Keratinocyte (primary cell): ENCODE measurements around the gene IP6K2. TPM values are rescaled to one million over a fixed set of nuclear protein-coding genes. Genes with fewer than 3 reads are reported as not detected.

Experiments used
- DNase-seq: peaks from one replicate; pipeline ENCODE4 v3.0.0-alpha.2; 2011; ENCODE audit warnings: low read depth, missing footprints, low spot score
- FAIRE-seq: peaks from 2 replicates; lab custom pipeline; 2011; peaks lifted over from hg19 to GRCh38; lab: Jason Lieb, UNC
- H2AFZ ChIP-seq: 2 replicates; pipeline ENCODE4 v1.6.0; 2012; ENCODE audit warnings: low read length, control low read depth, inconsistent platforms; ENCODE audit not compliant: control insufficient read depth
- H3K27ac ChIP-seq: 2 replicates; pipeline ENCODE4 v1.5.1; 2011; ENCODE audit warnings: low read length; ENCODE audit not compliant: control insufficient read depth, insufficient read depth
- H3K27me3 ChIP-seq: 3 replicates; pipeline ENCODE4 v1.6.0; 2011; ENCODE audit warnings: low read length; ENCODE audit not compliant: control insufficient read depth, insufficient read depth; ENCODE audit errors: extremely low read depth
- H3K36me3 ChIP-seq, 2 experiments: 2 replicates in 1 of 2; 3 replicates in 1 of 2; pipeline ENCODE4 v1.5.1; 2011; ENCODE audit warnings: low read length in 2 of 2, mild to moderate bottlenecking in 1 of 2; ENCODE audit not compliant: control insufficient read depth in 2 of 2, insufficient read depth in 2 of 2; ENCODE audit errors: extremely low read depth in 1 of 2
- H3K4me1 ChIP-seq: 3 replicates; pipeline ENCODE4 v1.5.1; 2011; ENCODE audit warnings: low read length; ENCODE audit not compliant: control insufficient read depth, insufficient read depth; ENCODE audit errors: extremely low read depth
- H3K4me2 ChIP-seq: 3 replicates; pipeline ENCODE4 v1.6.0; 2011; ENCODE audit warnings: low read depth, low read length; ENCODE audit not compliant: control insufficient read depth, insufficient read depth; ENCODE audit errors: extremely low read depth
- H3K4me3 ChIP-seq, 3 experiments: fragments of 200-600 bp in 1 of 3; sonication (generic) in 1 of 3; 2 replicates in 2 of 3; 3 replicates in 1 of 3; pipeline ENCODE4 v1.5.1; 2011 to 2016; ENCODE audit warnings: low read length in 3 of 3, mild to moderate bottlenecking in 3 of 3, control low read depth in 2 of 3, inconsistent platforms in 1 of 3, low read depth in 1 of 3, mixed read lengths in 1 of 3, mixed run types in 1 of 3, moderate library complexity in 1 of 3; ENCODE audit not compliant: control insufficient read depth in 2 of 3, insufficient read depth in 2 of 3; ENCODE audit errors: extremely low read depth in 1 of 3
- H3K79me2 ChIP-seq: 2 replicates; pipeline ENCODE4 v1.6.0; 2012; ENCODE audit warnings: low read length; ENCODE audit not compliant: control insufficient read depth, insufficient read depth
- H3K9ac ChIP-seq: 3 replicates; pipeline ENCODE4 v1.6.0; 2011; ENCODE audit warnings: low read length; ENCODE audit not compliant: control insufficient read depth, insufficient read depth; ENCODE audit errors: extremely low read depth
- H3K9me1 ChIP-seq: 3 replicates; pipeline ENCODE4 v1.6.0; 2011; ENCODE audit warnings: low read length; ENCODE audit not compliant: control insufficient read depth, insufficient read depth; ENCODE audit errors: extremely low read depth
- H3K9me3 ChIP-seq: 2 replicates; pipeline ENCODE4 v1.5.1; 2012; ENCODE audit warnings: low read depth, low read length; ENCODE audit not compliant: control insufficient read depth
- H4K20me1 ChIP-seq: 3 replicates; pipeline ENCODE4 v1.6.0; 2011; ENCODE audit warnings: low read length; ENCODE audit not compliant: control insufficient read depth, insufficient read depth; ENCODE audit errors: extremely low read depth
- EZH2 ChIP-seq: IDR thresholded peaks from one replicate; pipeline ENCODE4 v1.6.1; 2012; ENCODE audit warnings: inconsistent platforms, mild to moderate bottlenecking, low read length, moderate library complexity
- dilution Hi-C: fragments of 300-500 bp; cut with MboI; formaldehyde crosslinking; loops from one replicate; pipeline ENCODE4 v1.7.0; 2020; ENCODE audit warnings: low sequenced_read_pairs; ENCODE audit not compliant: extremely low pct_ligation_motif_present
- polyA plus RNA-seq, 5 experiments: library from polyadenylated mRNA; depleted of rRNA in 3 of 5; stranded (reverse) in 3 of 5; stranded (forward) in 1 of 5; unstranded in 1 of 5; fragments of >200 nt; gene quantifications; 1 replicate in 1 of 5; 2 replicates in 3 of 5; 3 replicates in 1 of 5; pipeline versions ENCODE4 v1.2.1 to v1.2.3, GENCODE V29; 2011 to 2012; ENCODE audit warnings: missing spikeins in 2 of 5, low read depth in 1 of 5, low replicate concordance in 1 of 5
- TF ChIP-seq, protein P1 (sequence below), 3 experiments: IDR thresholded peaks in 1 of 3; conservative IDR thresholded peaks in 1 of 3; optimal IDR thresholded peaks in 1 of 3; 2 replicates in 2 of 3; 3 replicates in 1 of 3; pipeline versions ENCODE3 to v1.5.1; 2011; ENCODE audit warnings: low read length in 3 of 3, mild to moderate bottlenecking in 3 of 3, moderate library complexity in 2 of 3, control low read depth in 1 of 3, inconsistent platforms in 1 of 3; ENCODE audit not compliant: insufficient read depth in 2 of 3; ENCODE audit errors: extremely low read depth in 1 of 3

IP6K2 gene
- polyA plus RNA-seq, 1 donor (not counting 4 experiments of a cell fraction or from before 2014, with no cell fraction given) = 110 TPM

DNA sequence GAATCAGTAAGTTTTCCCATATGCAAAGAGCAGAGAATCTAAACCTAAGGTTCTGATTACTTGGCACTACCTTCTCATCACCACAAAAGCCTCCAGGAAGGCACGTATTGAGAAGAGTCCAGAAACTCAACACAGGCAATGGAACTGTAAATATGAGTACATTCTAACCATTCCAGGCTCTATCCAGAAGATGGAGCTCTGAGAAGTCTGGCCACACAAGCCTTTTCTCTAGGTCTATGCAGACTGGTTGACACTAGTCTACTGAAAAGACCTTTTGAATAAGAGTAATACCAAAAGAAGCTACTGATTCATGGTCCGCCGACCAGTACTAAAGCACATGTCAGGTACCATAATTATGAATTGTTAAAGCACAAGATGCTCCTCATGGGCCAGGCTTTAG, 19.1 kb downstream of the IP6K2 start:
- TF ChIP-seq, protein P1, sequence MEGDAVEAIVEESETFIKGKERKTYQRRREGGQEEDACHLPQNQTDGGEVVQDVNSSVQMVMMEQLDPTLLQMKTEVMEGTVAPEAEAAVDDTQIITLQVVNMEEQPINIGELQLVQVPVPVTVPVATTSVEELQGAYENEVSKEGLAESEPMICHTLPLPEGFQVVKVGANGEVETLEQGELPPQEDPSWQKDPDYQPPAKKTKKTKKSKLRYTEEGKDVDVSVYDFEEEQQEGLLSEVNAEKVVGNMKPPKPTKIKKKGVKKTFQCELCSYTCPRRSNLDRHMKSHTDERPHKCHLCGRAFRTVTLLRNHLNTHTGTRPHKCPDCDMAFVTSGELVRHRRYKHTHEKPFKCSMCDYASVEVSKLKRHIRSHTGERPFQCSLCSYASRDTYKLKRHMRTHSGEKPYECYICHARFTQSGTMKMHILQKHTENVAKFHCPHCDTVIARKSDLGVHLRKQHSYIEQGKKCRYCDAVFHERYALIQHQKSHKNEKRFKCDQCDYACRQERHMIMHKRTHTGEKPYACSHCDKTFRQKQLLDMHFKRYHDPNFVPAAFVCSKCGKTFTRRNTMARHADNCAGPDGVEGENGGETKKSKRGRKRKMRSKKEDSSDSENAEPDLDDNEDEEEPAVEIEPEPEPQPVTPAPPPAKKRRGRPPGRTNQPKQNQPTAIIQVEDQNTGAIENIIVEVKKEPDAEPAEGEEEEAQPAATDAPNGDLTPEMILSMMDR (optimal IDR thresholded peaks at IDR 0.05 in 1 of 3, IDR thresholded peaks at IDR 0.05 in 1 of 3, conservative IDR thresholded peaks at IDR 0.05 in 1 of 3; ENCODE audit: extremely low read depth in 1 of 3, insufficient read depth in 2 of 3, low read length in 3 of 3) = no peak
- H3K9me3 ChIP-seq = no peaks in the 10 kb centered on the region
- H3K4me1 ChIP-seq = peaks cover 22% of the 10 kb centered on the region
- H3K4me3 ChIP-seq = no peak overlapping the region
- no peak overlapping the region for H2AFZ ChIP-seq
- dilution Hi-C loops = no loop called here
- peaks cover 47% of the 10 kb centered on the region for H4K20me1 ChIP-seq
- H3K36me3 ChIP-seq = peaks cover 24 to 32% of the 10 kb centered on the region in 2 experiments
- no peak overlapping the region for H3K4me2 ChIP-seq
- no peak for DNase-seq
- no peak for FAIRE-seq
- H3K27ac ChIP-seq = no peak overlapping the region
- H3K9me1 ChIP-seq = peaks cover 5% of the 10 kb centered on the region
- H3K27me3 ChIP-seq = no peaks in the 10 kb centered on the region
- peaks cover 87% of the 10 kb centered on the region for H3K79me2 ChIP-seq
- H3K9ac ChIP-seq = no peak overlapping the region

DNA sequence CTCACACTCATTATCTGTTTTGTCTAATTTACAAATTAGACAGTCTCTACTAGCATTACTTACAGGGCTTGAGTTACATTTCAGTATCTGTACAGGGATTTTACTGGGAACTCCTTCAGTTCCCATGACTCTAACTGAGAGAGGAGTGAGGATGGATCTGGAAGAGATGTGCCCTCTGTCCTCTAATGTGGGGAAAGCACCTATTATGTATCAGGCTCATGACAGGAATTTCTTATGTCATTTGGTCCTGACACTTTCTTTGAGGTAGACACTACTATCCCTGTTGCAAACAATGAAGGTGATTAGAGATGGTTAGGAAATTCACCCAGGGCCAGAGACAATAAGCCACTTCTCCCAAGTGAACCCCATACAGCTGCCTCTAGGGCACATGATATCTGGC, 20.4 kb downstream of the IP6K2 start:
- dilution Hi-C loops = no loop called here
- no peak overlapping the region for H3K4me2 ChIP-seq
- H3K36me3 ChIP-seq = peaks cover 35 to 36% of the 10 kb centered on the region in 2 experiments
- H4K20me1 ChIP-seq = peaks cover 35% of the 10 kb centered on the region
- H3K27ac ChIP-seq = peak overlapping the region; percentile 6
- peaks cover 5% of the 10 kb centered on the region for H3K9me1 ChIP-seq
- H3K79me2 ChIP-seq = peaks cover 81% of the 10 kb centered on the region
- H2AFZ ChIP-seq = no peak overlapping the region
- H3K27me3 ChIP-seq = no peaks in the 10 kb centered on the region
- no peaks in the 10 kb centered on the region for H3K9me3 ChIP-seq
- TF ChIP-seq, protein P1 (optimal IDR thresholded peaks at IDR 0.05 in 1 of 3, IDR thresholded peaks at IDR 0.05 in 1 of 3, conservative IDR thresholded peaks at IDR 0.05 in 1 of 3; ENCODE audit: extremely low read depth in 1 of 3, insufficient read depth in 2 of 3, low read length in 3 of 3) = no peak
- TF ChIP-seq EZH2 = no peak
- FAIRE-seq = no peak
- H3K9ac ChIP-seq = no peak overlapping the region
- H3K4me1 ChIP-seq = peaks cover 22% of the 10 kb centered on the region
- no peak for DNase-seq
- no peak overlapping the region for H3K4me3 ChIP-seq
